Measurements from ENCODE around the gene KRT31. TPM values are rescaled to one million over a fixed set of nuclear protein-coding genes. Genes with fewer than 3 reads are reported as not detected.
"Not testable (repeated sequence)": the region's sequence is repeated elsewhere in the genome, so short reads cannot be mapped to it uniquely, and the experiment has no call there.

The KRT31 gene
- polyA plus RNA-seq, 1 of the 3 experiments (the other 2 are of a cell fraction), result 0.03 TPM

DNA sequence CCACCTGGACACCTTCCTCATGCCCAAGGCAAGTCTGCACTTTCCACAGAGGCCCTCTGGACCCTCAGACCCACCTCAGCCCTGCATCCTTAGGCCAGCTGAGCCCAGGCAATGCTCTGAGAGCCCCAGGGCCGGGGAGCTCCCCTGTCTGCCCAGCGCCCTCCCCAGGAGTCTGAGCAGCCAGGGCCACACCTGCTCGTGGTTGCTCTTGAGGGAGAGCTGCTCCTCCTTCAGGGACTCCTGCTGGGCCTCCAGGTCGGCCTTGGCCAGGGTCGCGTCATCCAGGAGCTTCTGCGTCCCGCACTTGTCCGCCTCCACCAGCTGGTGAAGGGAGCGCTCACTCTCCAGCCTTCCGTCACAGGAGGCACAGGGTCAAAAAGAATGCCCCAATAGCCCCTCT lies 25.2 kb upstream of the KRT31 start:
- H3K27me3 ChIP-seq (ENCODE audit: insufficient read depth); H3K9ac ChIP-seq; H3K4me3 ChIP-seq (ENCODE audit: low read depth in 2 of 2, low read length in 1 of 2); H3K79me2 ChIP-seq (ENCODE audit: insufficient read depth); H3K27ac ChIP-seq (ENCODE audit: low read depth in 2 of 2, low read length in 1 of 2); H3K36me3 ChIP-seq (replicated peaks in 1 of 2; ENCODE audit: control insufficient read depth in 1 of 2, insufficient read depth in 2 of 2, low read length in 1 of 2); POLR2A ChIA-PET; H4K20me1 ChIP-seq (ENCODE audit: insufficient read depth); H3F3A ChIP-seq (replicated peaks; ENCODE audit: insufficient read depth); CTCF ChIA-PET; H3K9me2 ChIP-seq; DNase-seq; H3K9me3 ChIP-seq; H2AFZ ChIP-seq (ENCODE audit: low read depth); H3K4me2 ChIP-seq: not testable (repeated sequence)
- WGBS (ENCODE audit: low lambda C conversion rate), result 78% methylated on average over 9 of the region's 11 CpGs
- H3K4me1 ChIP-seq (ENCODE audit: control insufficient read depth in 1 of 2, insufficient read depth in 2 of 2, low read depth in 1 of 2, low read length in 1 of 2), result peaks cover 0 to 27% of the 10 kb centered on the region in 2 experiments; a peak in 2 of 4 replicates

DNA sequence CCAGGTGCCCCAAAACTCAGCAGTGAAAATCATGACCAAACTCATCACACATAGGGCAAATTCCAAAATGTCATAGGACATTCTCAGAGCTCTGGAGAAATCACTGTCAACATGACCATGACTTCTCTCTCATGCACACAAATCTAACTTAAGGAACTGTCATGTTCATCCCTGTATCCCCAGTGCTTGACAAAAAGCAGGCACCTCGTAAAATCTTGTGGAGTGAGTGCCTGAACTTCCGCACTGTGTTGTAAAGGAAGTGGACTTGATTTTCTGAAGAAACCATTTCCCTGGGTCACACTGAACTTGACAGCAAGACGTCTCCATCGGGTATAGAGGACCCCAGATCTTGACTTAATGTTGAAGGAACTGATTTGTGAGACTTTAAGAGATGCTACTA lies 24.2 kb upstream of the KRT31 start:
- no peak overlapping the region for H2AFZ ChIP-seq (ENCODE audit: low read depth)
- 60% methylated on average over 4 of the region's 4 CpGs for WGBS (ENCODE audit: low lambda C conversion rate)
- H3F3A ChIP-seq (replicated peaks; ENCODE audit: insufficient read depth), result peaks cover 4% of the 10 kb centered on the region
- DNase-seq, result no peak
- H3K9me2 ChIP-seq, result no peaks in the 10 kb centered on the region
- no peak overlapping the region for H3K27ac ChIP-seq (ENCODE audit: low read depth in 2 of 2, low read length in 1 of 2)
- CTCF ChIA-PET, result no interaction called here
- POLR2A ChIA-PET, result no interaction called here
- no peak for TF ChIP-seq FOSL2 (IDR thresholded peaks at IDR 0.05; ENCODE audit: borderline replicate concordance, low read depth)
- TF ChIP-seq TCF12 (IDR thresholded peaks at IDR 0.05), result no peak
- no peak for TF ChIP-seq ELF1 (IDR thresholded peaks at IDR 0.05)
- TF ChIP-seq SMC3 (IDR thresholded peaks at IDR 0.05; ENCODE audit: low read depth, low read length), result no peak
- TF ChIP-seq MXI1 (IDR thresholded peaks at IDR 0.05; ENCODE audit: low read depth, low read length), result no peak
- TF ChIP-seq, protein P1, sequence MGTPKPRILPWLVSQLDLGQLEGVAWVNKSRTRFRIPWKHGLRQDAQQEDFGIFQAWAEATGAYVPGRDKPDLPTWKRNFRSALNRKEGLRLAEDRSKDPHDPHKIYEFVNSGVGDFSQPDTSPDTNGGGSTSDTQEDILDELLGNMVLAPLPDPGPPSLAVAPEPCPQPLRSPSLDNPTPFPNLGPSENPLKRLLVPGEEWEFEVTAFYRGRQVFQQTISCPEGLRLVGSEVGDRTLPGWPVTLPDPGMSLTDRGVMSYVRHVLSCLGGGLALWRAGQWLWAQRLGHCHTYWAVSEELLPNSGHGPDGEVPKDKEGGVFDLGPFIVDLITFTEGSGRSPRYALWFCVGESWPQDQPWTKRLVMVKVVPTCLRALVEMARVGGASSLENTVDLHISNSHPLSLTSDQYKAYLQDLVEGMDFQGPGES (IDR thresholded peaks at IDR 0.05; ENCODE audit: low read depth, low read length), result no peak
- TF ChIP-seq TEAD4 (IDR thresholded peaks at IDR 0.05; ENCODE audit: borderline replicate concordance, insufficient read depth), result no peak
- TF ChIP-seq GABPA (IDR thresholded peaks at IDR 0.05; ENCODE audit: low read depth), result no peak
- TF ChIP-seq NRF1 (IDR thresholded peaks at IDR 0.05; ENCODE audit: low read depth, low read length), result no peak
- no peak for TF ChIP-seq CHD2 (IDR thresholded peaks at IDR 0.05; ENCODE audit: low read length, partially characterized antibody)
- TF ChIP-seq RAD21 (IDR thresholded peaks at IDR 0.05; ENCODE audit: low read length), result no peak
- TF ChIP-seq SIN3A (IDR thresholded peaks at IDR 0.05; ENCODE audit: borderline replicate concordance, low read depth, low read length), result no peak
- no peak for TF ChIP-seq TAF1 (IDR thresholded peaks at IDR 0.05; ENCODE audit: borderline replicate concordance, low read depth, low read length)
- no peak for TF ChIP-seq POLR2AphosphoS5 (IDR thresholded peaks at IDR 0.05; ENCODE audit: low read depth, low read length)
- TF ChIP-seq NFIC (IDR thresholded peaks at IDR 0.05; ENCODE audit: borderline replicate concordance), result no peak
- no peak for TF ChIP-seq FOXJ3 (CRISPR knock-in tag; IDR thresholded peaks at IDR 0.05)
- TF ChIP-seq EP300 (IDR thresholded peaks at IDR 0.05; ENCODE audit: borderline replicate concordance in 1 of 2, low read depth in 1 of 2, low read length in 1 of 2), result no peak
- TF ChIP-seq, protein P2, sequence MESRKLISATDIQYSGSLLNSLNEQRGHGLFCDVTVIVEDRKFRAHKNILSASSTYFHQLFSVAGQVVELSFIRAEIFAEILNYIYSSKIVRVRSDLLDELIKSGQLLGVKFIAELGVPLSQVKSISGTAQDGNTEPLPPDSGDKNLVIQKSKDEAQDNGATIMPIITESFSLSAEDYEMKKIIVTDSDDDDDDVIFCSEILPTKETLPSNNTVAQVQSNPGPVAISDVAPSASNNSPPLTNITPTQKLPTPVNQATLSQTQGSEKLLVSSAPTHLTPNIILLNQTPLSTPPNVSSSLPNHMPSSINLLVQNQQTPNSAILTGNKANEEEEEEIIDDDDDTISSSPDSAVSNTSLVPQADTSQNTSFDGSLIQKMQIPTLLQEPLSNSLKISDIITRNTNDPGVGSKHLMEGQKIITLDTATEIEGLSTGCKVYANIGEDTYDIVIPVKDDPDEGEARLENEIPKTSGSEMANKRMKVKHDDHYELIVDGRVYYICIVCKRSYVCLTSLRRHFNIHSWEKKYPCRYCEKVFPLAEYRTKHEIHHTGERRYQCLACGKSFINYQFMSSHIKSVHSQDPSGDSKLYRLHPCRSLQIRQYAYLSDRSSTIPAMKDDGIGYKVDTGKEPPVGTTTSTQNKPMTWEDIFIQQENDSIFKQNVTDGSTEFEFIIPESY (IDR thresholded peaks at IDR 0.05; ENCODE audit: borderline replicate concordance, low read depth), result no peak
- TF ChIP-seq JUND (IDR thresholded peaks at IDR 0.05), result no peak
- H3K4me1 ChIP-seq (ENCODE audit: control insufficient read depth in 1 of 2, insufficient read depth in 2 of 2, low read depth in 1 of 2, low read length in 1 of 2), result peaks cover 0 to 33% of the 10 kb centered on the region in 2 experiments; a peak in 2 of 4 replicates
- H3K27me3 ChIP-seq (ENCODE audit: insufficient read depth), result no peaks in the 10 kb centered on the region
- H3K36me3 ChIP-seq (replicated peaks in 1 of 2; ENCODE audit: control insufficient read depth in 1 of 2, insufficient read depth in 2 of 2, low read length in 1 of 2), result no peaks in the 10 kb centered on the region
- H3K9ac ChIP-seq, result no peak overlapping the region
- no peaks in the 10 kb centered on the region for H3K9me3 ChIP-seq
- H4K20me1 ChIP-seq (ENCODE audit: insufficient read depth), result no peaks in the 10 kb centered on the region
- H3K4me2 ChIP-seq, result 0 out of 2 replicates have a peak overlapping the region, but pooled peaks have one; percentile 34
- H3K79me2 ChIP-seq (ENCODE audit: insufficient read depth), result no peaks in the 10 kb centered on the region
- no peak overlapping the region for H3K4me3 ChIP-seq (ENCODE audit: low read depth in 2 of 2, low read length in 1 of 2)
